CD4-positive, alpha-beta memory T cell (primary cell): ENCODE measurements around the gene PYDC1. TPM values are rescaled to one million over a fixed set of nuclear protein-coding genes. Genes with fewer than 3 reads are reported as not detected.

Source experiments
- CTCF ChIA-PET: fragments of 350-600 bp; sonication (Branson Sonifier 250); formaldehyde crosslinking; loops from one replicate; lab custom pipeline; 2021; ENCODE audit warnings: inconsistent platforms; ENCODE audit not compliant: partially characterized antibody; lab: Charles Lee
- POLR2A ChIA-PET: fragments of 350-600 bp; sonication (Branson Sonifier 250); formaldehyde crosslinking; loops from one replicate; lab custom pipeline; 2021; ENCODE audit not compliant: partially characterized antibody; lab: Charles Lee
- DNase-seq, 5 donors: peaks; one replicate each; pipeline versions ENCODE4 v3.0.0 to v3.0.0-alpha.2; 2020 to 2022; ENCODE audit warnings: mixed read lengths in 1 of 5
- H3K27ac ChIP-seq: one replicate; pipeline ENCODE4 v1.7.0; 2013; ENCODE audit warnings: low read depth, low read length
- H3K27me3 ChIP-seq: 2 replicates; pipeline ENCODE4 v1.7.0; 2013; ENCODE audit warnings: mild to moderate bottlenecking, low read length, moderate library complexity; ENCODE audit not compliant: insufficient read depth
- H3K36me3 ChIP-seq: 2 replicates; pipeline ENCODE4 v1.7.0; 2013; ENCODE audit warnings: mild to moderate bottlenecking, low read length, moderate library complexity; ENCODE audit not compliant: insufficient read depth
- H3K4me1 ChIP-seq: 2 replicates; pipeline ENCODE4 v1.7.0; 2013; ENCODE audit warnings: mild to moderate bottlenecking, low read length, moderate library complexity; ENCODE audit not compliant: insufficient read depth
- H3K4me3 ChIP-seq, 2 donors: one replicate each; pipeline ENCODE4 v1.7.0; 2013; ENCODE audit warnings: low read length in 2 of 2, mild to moderate bottlenecking in 1 of 2
- H3K9me3 ChIP-seq, 2 donors: one replicate each; pipeline ENCODE4 v1.7.0; 2013; ENCODE audit warnings: low read length in 2 of 2, control low read depth in 1 of 2; ENCODE audit not compliant: control insufficient read depth in 1 of 2
- H3K27ac Mint-ChIP-seq, 7 donors: one replicate each; pipeline ENCODE4 v1.8.0; 2020 to 2021; ENCODE audit warnings: mixed read lengths in 7 of 7, mild to moderate bottlenecking in 6 of 7, inconsistent platforms in 3 of 7, moderate library complexity in 3 of 7
- H3K27me3 Mint-ChIP-seq, 2 donors: one replicate each; pipeline ENCODE4 v1.8.0; 2020 to 2021; ENCODE audit warnings: mixed read lengths in 2 of 2
- H3K36me3 Mint-ChIP-seq, 2 donors: one replicate each; pipeline ENCODE4 v1.8.0; 2020 to 2021; ENCODE audit warnings: mixed read lengths in 2 of 2, inconsistent platforms in 1 of 2, mild to moderate bottlenecking in 1 of 2
- H3K4me1 Mint-ChIP-seq, 4 donors: one replicate each; pipeline ENCODE4 v1.8.0; 2020 to 2021; ENCODE audit warnings: mixed read lengths in 4 of 4, mild to moderate bottlenecking in 1 of 4
- H3K4me3 Mint-ChIP-seq, 8 donors: one replicate each; pipeline ENCODE4 v1.8.0; 2020 to 2021; ENCODE audit warnings: mixed read lengths in 8 of 8, mild to moderate bottlenecking in 7 of 8, moderate library complexity in 6 of 8, inconsistent platforms in 3 of 8
- H3K9me3 Mint-ChIP-seq, 8 donors: one replicate each; pipeline ENCODE4 v1.8.0; 2020 to 2021; ENCODE audit warnings: mixed read lengths in 8 of 8, mild to moderate bottlenecking in 5 of 8, inconsistent platforms in 3 of 8, moderate library complexity in 1 of 8
- intact Hi-C: fragments of 100-400 bp; cut with micrococcal nuclease; formaldehyde crosslinking; loops from one replicate; pipeline ENCODE4 v1.15.1; 2023
- polyA plus RNA-seq, 2 donors: library from polyadenylated mRNA; unstranded; fragments of 300-500 nt; fragmentation: Illumina TruSeq; gene quantifications; one replicate each; pipeline ENCODE4 v1.2.3, GENCODE V29; 2021
- total RNA-seq, 2 experiments: library from RNA; stranded (reverse); gene quantifications; one replicate each; pipeline ENCODE4 v1.2.3, GENCODE V29; 2021

The PYDC1 gene
- total and polyA plus RNA-seq, 4 experiments from 2014 or later = not detected

DNA sequence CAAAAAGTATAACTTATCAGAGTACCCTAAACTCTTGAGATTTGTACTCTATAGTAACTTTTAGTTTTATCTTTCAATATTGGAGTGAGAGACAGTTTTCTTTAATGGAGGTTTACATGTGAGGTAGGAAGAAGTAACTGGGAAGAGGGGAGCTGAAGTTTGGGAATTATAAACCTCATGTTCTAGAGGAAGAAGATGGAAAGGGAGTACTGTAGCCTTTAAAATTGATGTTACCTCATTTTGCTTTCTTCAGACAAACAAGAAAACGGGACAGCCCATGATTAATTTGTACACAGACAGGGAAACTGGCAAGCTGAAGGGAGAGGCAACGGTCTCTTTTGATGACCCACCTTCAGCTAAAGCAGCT, 27.5 kb downstream of the PYDC1 start:
- Histone ChIP-seq H3K36me3 (peaks cover 97% of the 10 kb centered on the region), H3K27ac (no peak overlapping the region), H3K27me3 (no peaks in the 10 kb centered on the region), H3K9me3 (no peaks in the 10 kb centered on the region), H3K4me3 (no peak overlapping the region), H3K4me1 (peaks cover 35% of the 10 kb centered on the region)
- no peak for DNase-seq
- Mint-ChIP-seq H3K27ac (peak overlapping the region in 6 of 7 donors; percentile 19 to 99 (median 67)), H3K4me3 (no peak overlapping the region), H3K27me3 (no peaks in the 10 kb centered on the region), H3K4me1 (peaks cover 47 to 87% (median 67%) of the 10 kb centered on the region in 4 donors), H3K9me3 (peaks cover 0 to 10% (median 0%) of the 10 kb centered on the region in 8 donors), H3K36me3 (peaks cover 88 to 98% of the 10 kb centered on the region in 2 donors)
- ChIA-PET POLR2A (interaction anchor here (0.7 to 2.4 kb wide), 6 partner anchors 7 to 12 kb away, joined by 4 to 28 read pairs (median 6); partner anchors contain the start of gene FUS), CTCF (interaction anchor here (0.7 to 0.9 kb wide), 3 partner anchors 11 to 269 kb away, joined by 3 read pairs; no protein-coding TSS in a partner anchor)
- intact Hi-C loops = no loop called here

- H3K4me3 Mint-ChIP-seq = no peak overlapping the region
- CTCF ChIA-PET = interaction anchor here (0.7 to 0.9 kb wide), 3 partner anchors 11 to 269 kb away, joined by 3 read pairs; no protein-coding TSS in a partner anchor
- peak overlapping the region; percentile 0 for H3K27ac ChIP-seq
- H3K27me3 ChIP-seq = no peaks in the 10 kb centered on the region
- peaks cover 0 to 13% (median 0%) of the 10 kb centered on the region in 8 donors for H3K9me3 Mint-ChIP-seq
- DNase-seq = peak in 1 of 5 donors; percentile 9
- peak overlapping the region; percentile 19 to 99 (median 68) for H3K27ac Mint-ChIP-seq
- POLR2A ChIA-PET = interaction anchor here (2.1 to 3.3 kb wide), 4 partner anchors 9 to 13 kb away, joined by 8 to 28 read pairs (median 14); partner anchors contain the start of genes FUS and PYCARD
- peaks cover 48 to 89% (median 71%) of the 10 kb centered on the region in 4 donors for H3K4me1 Mint-ChIP-seq
- H3K9me3 ChIP-seq = no peaks in the 10 kb centered on the region
- H3K4me3 ChIP-seq = no peak overlapping the region
- H3K36me3 Mint-ChIP-seq = peaks cover 88 to 96% of the 10 kb centered on the region in 2 donors
- H3K27me3 Mint-ChIP-seq = no peaks in the 10 kb centered on the region
- intact Hi-C loops = no loop called here
- H3K36me3 ChIP-seq = peaks cover 96% of the 10 kb centered on the region
- peaks cover 41% of the 10 kb centered on the region for H3K4me1 ChIP-seq
These were observed 28.2 kb downstream of the PYDC1 start for GRCh38 chr16:31188450-31189411.

DNA sequence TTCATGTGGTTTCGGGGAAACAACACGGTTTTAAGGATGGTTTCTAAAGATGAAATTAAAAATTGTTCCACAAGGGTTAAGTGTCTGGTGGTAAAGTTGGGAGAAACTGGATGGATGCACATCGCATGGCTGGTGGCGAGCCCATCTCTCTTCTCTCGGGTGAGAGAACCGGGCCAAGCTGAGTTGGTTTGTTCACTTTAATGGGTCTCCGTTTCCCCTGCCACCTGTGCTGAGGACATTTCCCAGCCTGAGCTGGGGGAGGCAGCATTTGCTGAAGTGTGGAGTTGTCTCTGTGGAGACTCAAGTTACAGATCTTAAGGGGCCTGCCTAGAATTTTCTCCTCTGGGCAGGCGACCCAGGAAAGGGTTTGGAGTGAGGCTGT, 29.1 kb downstream of the PYDC1 start:
- H3K27me3 Mint-ChIP-seq = no peaks in the 10 kb centered on the region
- peaks cover 51 to 91% (median 72%) of the 10 kb centered on the region in 4 donors for H3K4me1 Mint-ChIP-seq
- peaks cover 0 to 11% (median 0%) of the 10 kb centered on the region in 8 donors for H3K9me3 Mint-ChIP-seq
- intact Hi-C loops = no loop called here
- Histone ChIP-seq H3K36me3 (peaks cover 97% of the 10 kb centered on the region), H3K27ac (no peak overlapping the region), H3K27me3 (no peaks in the 10 kb centered on the region), H3K4me3 (no peak overlapping the region), H3K9me3 (no peaks in the 10 kb centered on the region), H3K4me1 (peaks cover 50% of the 10 kb centered on the region)
- ChIA-PET POLR2A (interaction anchor here (1.0 to 3.3 kb wide), 3 partner anchors 9 to 13 kb away, joined by 3 to 19 read pairs (median 12); partner anchors contain the start of gene PYCARD), CTCF (no interaction called here)
- peak overlapping the region in 3 of 7 donors; percentile 3 to 99 (median 53) for H3K27ac Mint-ChIP-seq
- H3K4me3 Mint-ChIP-seq = no peak overlapping the region
- DNase-seq = no peak
- H3K36me3 Mint-ChIP-seq = peaks cover 91 to 97% of the 10 kb centered on the region in 2 donors

GRCh38 chr16:31186930-31187807, 29.8 kb downstream of the PYDC1 start:
- H3K4me3 Mint-ChIP-seq = peak overlapping the region in 2 of 8 donors; percentile 10 to 41

DNA sequence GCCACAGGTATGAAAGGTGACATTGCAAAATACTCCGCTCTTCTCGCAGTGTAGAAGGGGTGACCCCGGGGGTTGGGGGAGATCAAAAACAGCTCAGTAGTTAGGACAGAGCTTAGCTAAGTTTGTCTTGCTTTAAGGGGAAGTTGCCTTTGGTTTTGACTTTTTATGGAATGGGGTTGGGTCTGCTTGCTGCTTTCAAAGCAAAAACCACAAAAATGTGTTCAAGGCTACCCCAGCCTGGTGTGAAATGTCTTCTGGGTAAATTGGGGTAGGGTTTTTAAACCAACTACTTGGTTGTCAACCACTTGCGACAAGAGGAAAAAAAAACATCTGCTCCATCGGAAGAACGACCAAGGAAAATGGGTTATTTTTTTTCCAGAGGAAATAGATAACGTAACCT, 30.8 kb downstream of the PYDC1 start:
- Mint-ChIP-seq H3K9me3 (peaks cover 0 to 15% (median 0%) of the 10 kb centered on the region in 8 donors), H3K36me3 (peaks cover 93 to 97% of the 10 kb centered on the region in 2 donors), H3K27me3 (no peaks in the 10 kb centered on the region), H3K27ac (peak overlapping the region in 5 of 7 donors; percentile 6 to 99 (median 54)), H3K4me1 (peaks cover 60 to 97% (median 78%) of the 10 kb centered on the region in 4 donors), H3K4me3 (peak overlapping the region in 7 of 8 donors; percentile 1 to 68 (median 27))
- no peak for DNase-seq
- Histone ChIP-seq H3K36me3 (peaks cover 91% of the 10 kb centered on the region), H3K4me1 (peaks cover 66% of the 10 kb centered on the region), H3K27me3 (no peaks in the 10 kb centered on the region), H3K9me3 (no peaks in the 10 kb centered on the region), H3K4me3 (no peak overlapping the region), H3K27ac (no peak overlapping the region)
- ChIA-PET CTCF (no interaction called here), POLR2A (interaction anchor here (1.0 to 3.3 kb wide), 6 partner anchors 9 to 69 kb away, joined by 3 to 19 read pairs (median 4); partner anchors contain the start of genes KAT8 and PYCARD)
- intact Hi-C loops = no loop called here

More at GRCh38 chr16:31186930-31187807, 29.8 kb downstream of the PYDC1 start:
- intact Hi-C loops = no loop called here
- no peaks in the 10 kb centered on the region for H3K27me3 Mint-ChIP-seq
- peaks cover 0 to 11% (median 0%) of the 10 kb centered on the region in 8 donors for H3K9me3 Mint-ChIP-seq
- H3K4me3 ChIP-seq = no peak overlapping the region
- DNase-seq = no peak
- peaks cover 57 to 96% (median 78%) of the 10 kb centered on the region in 4 donors for H3K4me1 Mint-ChIP-seq
- H3K36me3 Mint-ChIP-seq = peaks cover 96 to 97% of the 10 kb centered on the region in 2 donors
- POLR2A ChIA-PET = interaction anchor here (1.0 to 3.3 kb wide), 5 partner anchors 8 to 43 kb away, joined by 3 to 19 read pairs (median 4); partner anchors contain the start of gene PYCARD
- H3K4me1 ChIP-seq = peaks cover 57% of the 10 kb centered on the region
- H3K36me3 ChIP-seq = peaks cover 97% of the 10 kb centered on the region
- peak overlapping the region in 6 of 7 donors; percentile 26 to 99 (median 57) for H3K27ac Mint-ChIP-seq
- H3K9me3 ChIP-seq = no peaks in the 10 kb centered on the region
- CTCF ChIA-PET = no interaction called here
- H3K27ac ChIP-seq = no peak overlapping the region
- H3K27me3 ChIP-seq = no peaks in the 10 kb centered on the region

GRCh38 chr16:31185339-31185738, 31.6 kb downstream of the PYDC1 start:
- no peaks in the 10 kb centered on the region for H3K27me3 Mint-ChIP-seq

More at GRCh38 chr16:31185339-31185738, 31.6 kb downstream of the PYDC1 start:
- Histone ChIP-seq H3K9me3 (no peaks in the 10 kb centered on the region), H3K4me3 (no peak overlapping the region), H3K27me3 (no peaks in the 10 kb centered on the region), H3K27ac (no peak overlapping the region), H3K4me1 (peaks cover 66% of the 10 kb centered on the region), H3K36me3 (peaks cover 83% of the 10 kb centered on the region)
- DNase-seq = no peak
- Mint-ChIP-seq H3K27ac (peak overlapping the region in 5 of 7 donors; percentile 31 to 99 (median 68)), H3K36me3 (peaks cover 86 to 95% of the 10 kb centered on the region in 2 donors), H3K4me3 (peak overlapping the region in 3 of 8 donors; percentile 19 to 63 (median 36)), H3K4me1 (peaks cover 54 to 98% (median 75%) of the 10 kb centered on the region in 4 donors), H3K9me3 (peaks cover 0 to 17% (median 0%) of the 10 kb centered on the region in 8 donors)
- ChIA-PET CTCF (no interaction called here), POLR2A (interaction anchor here (1.0 to 3.3 kb wide), 5 partner anchors 8 to 68 kb away, joined by 4 to 19 read pairs (median 5); partner anchors contain the start of genes KAT8 and PYCARD)
- intact Hi-C loops = no loop called here
